Diencephalon (tissue), 1 donor: ENCODE measurements around the gene UBXN1. TPM values are rescaled to one million over a fixed set of nuclear protein-coding genes. Genes with fewer than 3 reads are reported as not detected.

Source experiments
- small RNA-seq: library from RNA; depleted of rRNA; stranded (forward); fragments of <200 nt; gene quantifications from one replicate; pipeline ENCODE3, GENCODE V24; 2014
- total RNA-seq: library from RNA; depleted of rRNA; stranded (reverse); fragments of >200 nt; gene quantifications from one replicate; pipeline ENCODE4 v1.2.3, GENCODE V29; 2014

The UBXN1 gene, protein sequence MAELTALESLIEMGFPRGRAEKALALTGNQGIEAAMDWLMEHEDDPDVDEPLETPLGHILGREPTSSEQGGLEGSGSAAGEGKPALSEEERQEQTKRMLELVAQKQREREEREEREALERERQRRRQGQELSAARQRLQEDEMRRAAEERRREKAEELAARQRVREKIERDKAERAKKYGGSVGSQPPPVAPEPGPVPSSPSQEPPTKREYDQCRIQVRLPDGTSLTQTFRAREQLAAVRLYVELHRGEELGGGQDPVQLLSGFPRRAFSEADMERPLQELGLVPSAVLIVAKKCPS
- total RNA-seq: 53.3 TPM

DNA sequence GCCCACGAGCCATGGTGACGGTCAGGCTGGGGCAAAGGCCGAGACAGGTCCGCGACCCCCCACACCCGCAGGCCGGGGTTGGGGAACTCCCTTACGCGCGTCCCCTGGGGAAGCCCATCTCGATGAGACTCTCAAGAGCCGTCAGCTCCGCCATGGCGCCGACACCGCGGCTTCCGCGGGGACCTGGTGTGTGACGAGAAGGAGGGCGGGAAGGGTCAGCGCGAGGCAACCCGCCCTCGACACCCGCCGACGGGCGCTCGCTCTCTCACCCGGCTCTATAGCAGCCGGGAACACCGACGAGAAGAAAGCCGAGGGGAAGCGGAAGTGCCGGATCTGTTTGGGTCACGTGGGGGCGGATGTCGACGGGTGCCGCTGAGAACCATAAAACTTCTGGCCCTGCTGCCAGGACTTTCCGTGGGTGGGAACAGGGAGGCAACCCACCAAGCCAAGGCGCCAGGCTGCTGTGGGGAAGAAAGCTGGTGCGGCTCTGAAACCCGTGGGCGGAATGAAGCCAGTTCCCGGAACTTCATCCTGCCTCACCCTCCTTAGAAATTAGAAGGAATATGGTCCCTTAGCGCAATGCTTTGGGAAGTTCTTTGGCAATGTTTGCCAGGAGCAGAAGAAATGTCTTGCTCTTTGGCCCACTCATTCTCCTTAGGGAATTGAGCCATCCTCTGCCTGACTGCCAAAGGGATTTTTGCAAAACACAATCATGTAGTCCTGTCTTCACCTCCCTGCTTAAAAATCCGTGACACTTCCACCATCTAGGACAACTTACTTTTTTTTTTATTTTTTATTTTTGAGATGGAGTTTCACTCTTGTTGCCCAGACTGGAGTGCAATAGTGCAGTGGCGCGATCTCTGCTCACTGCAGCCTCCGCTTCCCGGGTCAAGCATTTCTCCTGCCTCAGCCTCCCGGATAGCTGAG, at the start of gene UBXN1:
Gene UBXN1, minus strand, starts transcription at position 304 of the 927 bp plus-strand sequence. Its CDS starts 150 bp downstream, at position 154.

DNA sequence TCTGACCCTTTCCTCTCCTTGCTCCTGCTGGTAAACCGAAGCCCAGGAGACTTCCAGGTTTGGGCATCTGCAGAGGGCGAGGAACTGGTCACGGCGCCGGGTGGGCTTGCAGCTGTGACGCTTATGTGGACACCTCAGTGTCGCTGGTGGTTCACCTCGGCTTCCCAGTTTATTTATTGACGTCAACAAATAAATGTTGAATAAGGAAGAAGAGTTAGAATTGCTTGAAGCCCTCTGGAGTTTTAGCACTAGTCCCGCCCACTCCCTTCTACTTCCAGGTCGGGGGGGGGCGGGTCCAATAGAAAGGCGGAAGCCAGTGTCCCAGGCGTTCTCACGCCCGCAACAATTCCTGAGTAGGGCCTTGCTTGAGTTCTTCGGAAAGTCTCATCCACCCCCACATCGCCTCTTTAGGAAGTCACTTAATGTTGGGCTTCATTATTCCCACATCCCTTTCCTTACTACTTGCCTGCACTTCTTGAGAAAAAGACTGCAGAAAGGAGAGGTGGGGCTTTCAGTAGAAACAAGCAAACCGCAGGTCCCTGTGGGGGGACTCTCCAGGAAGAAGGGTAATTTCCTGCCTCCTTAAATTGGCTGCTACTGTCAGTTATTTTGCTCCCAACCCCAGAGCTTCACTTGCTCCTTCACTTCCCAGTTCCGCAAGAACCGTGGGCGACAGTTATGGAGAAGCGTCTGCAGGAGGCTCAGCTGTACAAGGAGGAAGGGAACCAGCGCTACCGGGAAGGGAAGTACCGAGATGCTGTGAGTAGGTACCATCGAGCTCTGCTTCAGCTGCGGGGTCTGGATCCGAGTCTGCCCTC, 49.5 kb upstream of the UBXN1 start, which contains the start of gene TTC9C:
Gene TTC9C, plus strand, starts transcription at position 316 of the 818 bp plus-strand sequence. Its CDS starts 363 bp downstream, at position 679.

DNA sequence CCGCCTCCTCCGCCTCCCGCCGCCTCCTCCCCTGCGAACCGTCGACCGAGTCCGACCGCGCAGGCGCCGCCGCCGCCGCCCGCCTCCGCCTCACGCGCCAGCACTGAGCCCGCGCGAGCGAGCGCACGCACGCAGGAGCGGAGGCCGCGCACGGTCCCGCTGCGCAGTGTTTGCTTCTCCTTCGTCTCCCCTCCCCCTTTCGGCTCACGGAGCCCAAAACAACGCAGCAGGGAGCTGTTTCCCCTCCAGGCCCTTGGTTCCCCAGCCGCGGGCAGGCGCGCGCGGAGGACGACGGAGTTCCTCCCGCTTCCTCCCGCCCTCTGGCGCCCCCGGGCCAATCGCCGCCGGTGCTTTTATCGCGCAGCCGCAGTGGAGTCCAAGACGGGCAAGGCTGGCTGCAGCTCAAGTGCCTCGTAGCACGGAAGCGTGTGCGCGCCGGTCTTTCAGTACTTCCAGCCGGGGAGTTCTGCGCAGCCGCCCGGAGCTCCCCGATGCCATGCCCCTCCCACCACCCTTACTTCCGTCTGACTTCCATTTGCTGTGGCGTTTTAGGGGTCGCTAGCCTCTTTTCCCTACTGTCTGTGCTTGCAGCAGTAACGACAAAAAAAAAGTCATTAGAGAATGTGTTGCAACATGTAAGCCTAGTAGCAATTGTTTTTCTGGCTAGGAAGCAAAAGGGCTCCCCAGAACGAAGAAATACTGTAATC, 48.4 kb upstream of the UBXN1 start, which contains the start of gene HNRNPUL2:
Gene HNRNPUL2, minus strand, starts transcription at position 293 of the 707 bp plus-strand sequence. CDS start 301 bp downstream, outside the sequence.

DNA sequence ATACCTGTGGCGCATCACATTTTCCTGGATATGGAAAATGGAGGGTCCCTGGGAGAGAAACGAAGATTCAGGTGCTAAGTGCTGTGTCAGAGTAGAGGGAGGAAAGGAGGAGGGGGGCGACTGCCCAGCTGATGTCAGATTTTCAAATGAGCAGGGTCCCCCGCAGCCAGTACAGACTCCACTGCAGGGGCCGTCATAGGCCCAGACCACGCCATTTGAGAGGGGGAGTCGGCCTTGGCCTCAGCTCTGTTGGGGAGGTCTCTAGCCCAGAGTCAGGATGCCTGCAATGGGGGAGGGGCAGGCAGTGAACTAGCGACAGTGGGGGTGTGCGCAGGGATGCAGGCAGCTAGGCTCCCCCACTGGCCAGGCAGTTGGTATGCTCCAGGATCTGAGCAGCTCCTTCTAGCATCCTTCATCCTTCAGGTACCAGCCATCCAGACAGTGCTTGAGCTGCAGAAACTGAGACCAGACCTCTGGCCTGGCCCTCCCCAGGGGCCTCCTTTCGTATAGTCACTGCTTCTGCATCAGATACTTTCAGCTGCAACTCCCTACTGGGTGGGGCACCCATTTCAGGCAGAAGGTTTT, 28.5 kb upstream of the UBXN1 start, which contains the start of the genes BSCL2 and GNG3:
Gene BSCL2, minus strand, starts transcription at position 148 of the 585 bp plus-strand sequence. CDS start 229 bp downstream, outside the sequence.
Gene GNG3, plus strand, starts transcription at position 400 of the 585 bp plus-strand sequence. CDS start 620 bp downstream, outside the sequence.

DNA sequence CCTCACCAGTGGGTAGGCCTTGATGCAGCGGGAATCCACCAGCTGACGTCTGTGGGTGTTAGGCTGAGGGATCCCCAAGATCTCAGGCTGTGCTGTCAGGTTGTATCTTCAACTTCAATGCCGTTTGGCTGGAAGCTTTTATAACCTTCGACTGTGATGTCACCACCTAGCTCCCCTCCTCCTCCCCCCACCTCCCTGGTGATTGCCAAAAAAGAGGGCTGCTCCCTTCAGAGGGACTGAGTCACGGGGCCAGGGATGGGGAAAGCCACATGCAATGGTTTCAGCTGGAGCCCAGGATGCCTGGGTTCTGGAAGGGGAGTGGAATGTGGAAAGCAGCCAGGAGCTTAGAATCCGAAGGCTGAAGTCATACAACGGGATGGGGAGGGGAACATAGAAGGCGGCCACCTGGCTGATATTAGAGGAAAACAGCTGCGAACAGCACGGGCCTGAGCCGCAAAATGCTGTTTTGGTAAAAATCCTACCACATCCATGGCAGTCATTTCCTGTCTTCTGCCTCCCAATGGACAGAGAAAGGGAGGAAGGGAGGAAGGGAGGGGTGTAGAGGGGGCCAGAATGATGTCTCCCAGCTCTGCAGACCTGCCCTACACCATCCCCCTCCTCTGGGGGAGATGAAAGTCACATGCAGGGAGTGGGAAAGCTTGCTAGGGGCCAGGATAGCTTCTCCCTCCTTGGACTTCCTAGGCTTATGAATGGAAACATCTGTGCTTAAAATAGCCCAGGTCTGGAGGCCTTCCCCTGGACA, 10.7 kb upstream of the UBXN1 start, which contains the start of gene LRRN4CL:
Gene LRRN4CL, minus strand, starts transcription at position 110 of the 763 bp plus-strand sequence. CDS start 1,022 bp downstream, outside the sequence.

DNA sequence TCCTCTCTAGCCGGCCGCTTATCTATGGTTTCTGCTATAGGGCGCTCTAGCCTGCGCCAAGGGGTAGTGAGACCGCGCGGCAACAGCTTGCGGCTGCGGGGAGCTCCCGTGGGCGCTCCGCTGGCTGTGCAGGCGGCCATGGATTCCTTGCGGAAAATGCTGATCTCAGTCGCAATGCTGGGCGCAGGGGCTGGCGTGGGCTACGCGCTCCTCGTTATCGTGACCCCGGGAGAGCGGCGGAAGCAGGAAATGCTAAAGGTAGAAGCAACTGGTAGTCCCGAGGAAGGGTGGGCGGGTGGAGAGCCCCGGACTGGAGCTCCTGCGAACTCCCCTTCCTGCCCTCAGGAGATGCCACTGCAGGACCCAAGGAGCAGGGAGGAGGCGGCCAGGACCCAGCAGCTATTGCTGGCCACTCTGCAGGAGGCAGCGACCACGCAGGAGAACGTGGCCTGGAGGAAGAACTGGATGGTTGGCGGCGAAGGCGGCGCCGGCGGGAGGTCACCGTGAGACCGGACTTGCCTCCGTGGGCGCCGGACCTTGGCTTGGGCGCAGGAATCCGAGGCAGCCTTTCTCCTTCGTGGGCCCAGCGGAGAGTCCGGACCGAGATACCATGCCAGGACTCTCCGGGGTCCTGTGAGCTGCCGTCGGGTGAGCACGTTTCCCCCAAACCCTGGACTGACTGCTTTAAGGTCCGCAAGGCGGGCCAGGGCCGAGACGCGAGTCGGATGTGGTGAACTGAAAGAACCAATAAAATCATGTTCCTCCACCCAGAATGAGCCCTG, 7.1 kb downstream of the UBXN1 start, which contains the start of the genes LBHD1 and UQCC3:
Gene LBHD1, minus strand, starts transcription at position 660 of the 782 bp plus-strand sequence. CDS start 2,236 bp downstream, outside the sequence.
Gene UQCC3, plus strand, starts transcription at position 66 of the 782 bp plus-strand sequence. Its CDS starts 73 bp downstream, at position 139.

DNA sequence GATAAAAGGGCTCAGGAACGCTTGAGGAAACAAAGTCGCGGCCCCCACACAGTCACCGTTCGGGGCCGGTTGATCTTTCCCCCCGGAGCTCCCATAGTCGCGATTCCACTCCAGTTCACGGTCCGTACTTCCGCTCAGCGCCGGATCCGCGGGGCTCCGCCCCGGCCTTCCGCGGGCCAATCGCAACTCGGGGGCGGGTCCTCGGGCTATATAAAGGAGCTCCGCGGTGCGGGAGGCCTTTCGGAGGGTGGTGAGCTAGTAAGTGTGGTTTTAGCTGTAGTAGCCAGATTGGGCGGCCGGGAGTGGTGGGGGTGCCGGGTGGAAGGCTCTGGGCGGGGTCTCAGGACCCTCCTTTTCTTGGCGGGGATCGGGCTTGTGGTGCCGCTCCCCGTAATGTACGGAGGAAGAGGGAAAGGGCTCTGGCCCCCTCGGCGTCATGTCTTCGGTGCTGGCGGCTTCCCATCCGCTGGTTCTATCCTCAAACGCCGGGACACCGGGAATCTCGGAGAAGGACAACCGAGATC, 13.7 kb downstream of the UBXN1 start, which contains the start of the genes C11orf98 and CSKMT:
Gene C11orf98, minus strand, starts transcription at position 136 of the 524 bp plus-strand sequence. Its CDS starts 41 bp downstream, at position 95.
Gene CSKMT, plus strand, starts transcription at position 238 of the 524 bp plus-strand sequence. CDS start 568 bp downstream, outside the sequence.

DNA sequence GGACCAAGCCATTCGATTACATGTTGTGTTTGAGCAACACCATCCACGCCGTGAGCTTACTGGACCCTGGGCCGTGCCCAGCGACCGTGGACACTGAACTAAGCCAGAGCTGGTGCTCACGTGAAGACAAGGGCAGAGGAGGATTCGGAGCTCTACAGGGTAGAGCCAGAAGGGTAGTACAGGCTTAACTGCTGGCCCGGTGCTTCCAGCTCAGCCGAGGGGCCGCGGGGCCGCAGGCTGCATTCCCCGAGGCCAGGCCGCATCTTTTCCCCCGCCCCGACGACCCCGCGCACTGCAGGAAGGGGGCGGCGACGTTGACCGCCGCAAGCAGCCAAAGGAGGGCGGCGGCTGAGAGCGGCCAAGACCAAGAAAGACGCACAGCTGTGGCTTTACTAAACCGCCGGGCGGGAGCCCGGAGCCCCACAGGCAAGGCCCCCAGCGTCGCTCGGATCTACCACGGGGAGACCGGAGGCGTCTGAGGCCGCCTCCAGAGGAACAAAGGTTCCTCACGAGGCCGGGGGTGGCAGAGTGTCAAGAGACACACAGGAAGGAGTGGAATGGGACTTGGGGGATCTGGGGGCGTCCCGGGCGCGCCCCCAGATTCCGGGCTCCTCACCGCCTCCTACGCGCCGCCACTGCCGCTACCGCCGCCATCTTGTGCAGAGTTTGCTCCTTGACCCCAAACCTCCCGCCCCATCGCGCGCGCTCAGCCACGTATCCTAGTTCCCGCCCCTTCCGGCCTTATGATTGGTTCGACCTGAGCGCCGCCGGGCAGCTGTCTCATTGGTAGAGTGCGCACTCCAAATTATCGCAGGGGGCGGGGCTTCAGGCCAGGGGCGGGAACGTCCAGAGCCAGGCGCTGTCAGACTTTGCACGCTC, 32.7 kb downstream of the UBXN1 start, which contains the start of gene GANAB:
Gene GANAB, minus strand, starts transcription at position 668 of the 879 bp plus-strand sequence. Its CDS starts 14 bp downstream, at position 654.

Small RNAs within 50 kb of the gene (small RNA-seq; reads per million reads assigned to genes)
- not detected for gene SNORA57

Other genes starting within 250 kb of the UBXN1 start
- gene AHNAK, start 132.3 kb downstream of the UBXN1 start, total RNA-seq: 27.5 TPM
- gene EEF1G, start 105.2 kb downstream of the UBXN1 start, total RNA-seq: 1,289 TPM
- gene TUT1, start 87.5 kb downstream of the UBXN1 start, total RNA-seq: 6.0 TPM
- 86.3 TPM for gene MTA2, start 77.2 kb downstream of the UBXN1 start, total RNA-seq
- gene EML3, start 66.3 kb downstream of the UBXN1 start, total RNA-seq: 7.4 TPM
- gene ROM1, start 65.8 kb downstream of the UBXN1 start, total RNA-seq: 2.8 TPM
- gene B3GAT3, start 57.1 kb downstream of the UBXN1 start, total RNA-seq: 23.5 TPM
- 84.2 TPM for gene GANAB, start 32.5 kb downstream of the UBXN1 start, total RNA-seq
- gene INTS5, start 25.8 kb downstream of the UBXN1 start, total RNA-seq: 18.2 TPM
- gene C11orf98, start 13.9 kb downstream of the UBXN1 start, total RNA-seq: 24.7 TPM
- gene CSKMT, start 13.8 kb downstream of the UBXN1 start, total RNA-seq: 6.0 TPM
- 5.5 TPM for gene UQCC3, start 7.4 kb downstream of the UBXN1 start, total RNA-seq
- 3.9 TPM for gene LBHD1, start 6.8 kb downstream of the UBXN1 start, total RNA-seq
- 0.46 TPM for gene LRRN4CL, start 10.5 kb upstream of the UBXN1 start, total RNA-seq
- gene BSCL2, start 28.4 kb upstream of the UBXN1 start, total RNA-seq: 202 TPM
- 99.7 TPM for gene GNG3, start 28.6 kb upstream of the UBXN1 start, total RNA-seq
- gene HNRNPUL2, start 48.4 kb upstream of the UBXN1 start, total RNA-seq: 30.7 TPM
- gene TTC9C, start 49.4 kb upstream of the UBXN1 start, total RNA-seq: 31.8 TPM
- gene ZBTB3, start 75.1 kb upstream of the UBXN1 start, total RNA-seq: 16.4 TPM
- 59.7 TPM for gene POLR2G, start 82.5 kb upstream of the UBXN1 start, total RNA-seq
- gene TAF6L, start 92.3 kb upstream of the UBXN1 start, total RNA-seq: 11.3 TPM
- gene TMEM179B, start 108.3 kb upstream of the UBXN1 start, total RNA-seq: 18.5 TPM
- 17.1 TPM for gene TMEM223, start 112.9 kb upstream of the UBXN1 start, total RNA-seq
- 15.9 TPM for gene NXF1, start 126.4 kb upstream of the UBXN1 start, total RNA-seq
- 27.2 TPM for gene STX5, start 153.0 kb upstream of the UBXN1 start, total RNA-seq
- gene TEX54, start 153.8 kb upstream of the UBXN1 start, total RNA-seq: not detected
- 27.0 TPM for gene WDR74, start 160.5 kb upstream of the UBXN1 start, total RNA-seq
- gene SLC3A2, start 201.8 kb upstream of the UBXN1 start, total RNA-seq: 115 TPM
- 6.5 TPM for gene CHRM1, start 242.3 kb upstream of the UBXN1 start, total RNA-seq